ACC112 (cell line): ENCODE results near the gene TTPAL.

Source experiments
- H2AFZ ChIP-seq: fragments of 200-600 bp; sonication (generic); one replicate; pipeline ENCODE4 v1.6.0; 2017; ENCODE audit warnings: antibody characterized with exemption, low read length; ENCODE audit not compliant: unreplicated experiment
- H3K27ac ChIP-seq: fragments of 200-600 bp; sonication (generic); 2 replicates; pipeline ENCODE4 v1.5.1; 2014; ENCODE audit warnings: low read depth, mild to moderate bottlenecking, antibody characterized with exemption, low read length, moderate library complexity
- H3K27me3 ChIP-seq: fragments of 200-600 bp; sonication (generic); 2 replicates; pipeline ENCODE4 v1.6.1; 2014; ENCODE audit warnings: mild to moderate bottlenecking, antibody characterized with exemption, low read length, moderate library complexity, mixed read lengths; ENCODE audit not compliant: insufficient read depth
- H3K36me3 ChIP-seq: fragments of 200-600 bp; sonication (generic); 2 replicates; pipeline ENCODE4 v1.6.1; 2016; ENCODE audit warnings: mild to moderate bottlenecking, antibody characterized with exemption, low read length, moderate library complexity, mixed read lengths; ENCODE audit not compliant: insufficient read depth
- H3K4me1 ChIP-seq: fragments of 200-600 bp; sonication (generic); one replicate; pipeline ENCODE4 v1.6.1; 2016; ENCODE audit warnings: low read length, mixed read lengths; ENCODE audit not compliant: insufficient read depth, unreplicated experiment, control insufficient read depth
- H3K4me3 ChIP-seq: fragments of 200-600 bp; sonication (generic); 2 replicates; pipeline ENCODE4 v1.5.1; 2014; ENCODE audit warnings: mild to moderate bottlenecking, low read depth, low read length
- H3K79me2 ChIP-seq: fragments of 200-600 bp; sonication (generic); one replicate; pipeline ENCODE4 v1.6.0; 2016; ENCODE audit warnings: low read length; ENCODE audit not compliant: control insufficient read depth, unreplicated experiment, insufficient read depth

The TTPAL gene

DNA sequence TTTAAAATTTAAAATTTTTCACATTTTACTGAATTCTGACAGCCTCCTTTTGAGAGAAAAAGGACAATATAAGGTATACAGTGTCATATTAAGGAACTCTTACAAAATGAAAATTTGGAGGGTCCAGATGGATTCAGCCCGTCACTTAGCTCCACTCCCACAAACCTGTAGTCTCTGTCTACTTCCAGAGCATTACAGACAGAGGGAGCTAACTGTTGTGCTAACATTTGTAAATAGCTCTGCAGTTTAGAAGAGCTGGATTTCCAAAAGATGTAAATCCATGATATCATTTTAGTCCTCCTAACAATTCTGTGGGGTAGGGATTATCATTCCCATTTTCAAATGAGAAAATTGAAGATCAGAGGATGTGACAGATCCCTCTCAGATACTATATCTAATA is 62.3 kb downstream of the TTPAL start:
- Histone ChIP-seq H3K27me3 (no peaks in the 10 kb centered on the region), H3K79me2 (peaks cover 6% of the 10 kb centered on the region), H3K36me3 (no peaks in the 10 kb centered on the region), H3K4me3 (no peak overlapping the region), H3K27ac (no peak overlapping the region), H3K4me1 (peaks cover 10% of the 10 kb centered on the region), H2AFZ (no peak overlapping the region)

DNA sequence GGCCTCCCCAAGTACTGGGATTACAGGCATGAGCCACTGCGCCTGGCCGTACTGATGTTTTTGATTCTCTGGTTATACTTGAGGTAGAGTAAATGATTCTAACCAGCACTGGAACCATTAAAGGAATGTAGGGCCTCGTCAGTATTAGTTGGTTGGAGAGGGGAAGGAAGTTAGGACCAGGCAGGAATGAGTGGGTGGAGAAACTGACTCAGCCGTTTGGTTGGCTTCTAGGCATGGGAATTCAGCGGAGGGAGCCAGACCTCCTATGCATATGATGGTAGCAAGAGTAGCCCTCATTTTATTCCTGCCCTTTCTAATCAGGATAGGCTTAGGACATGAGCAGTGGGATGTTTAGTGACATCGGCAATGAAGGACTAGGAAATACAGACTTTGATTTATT is 65.2 kb downstream of the TTPAL start:
- H3K27me3 ChIP-seq: no peaks in the 10 kb centered on the region
- peaks cover 9% of the 10 kb centered on the region for H3K4me1 ChIP-seq
- H3K79me2 ChIP-seq: no peaks in the 10 kb centered on the region
- peak overlapping the region; percentile 3 for H2AFZ ChIP-seq
- no peaks in the 10 kb centered on the region for H3K36me3 ChIP-seq
- H3K4me3 ChIP-seq: no peak overlapping the region
- peak overlapping the region; percentile 38 for H3K27ac ChIP-seq

DNA sequence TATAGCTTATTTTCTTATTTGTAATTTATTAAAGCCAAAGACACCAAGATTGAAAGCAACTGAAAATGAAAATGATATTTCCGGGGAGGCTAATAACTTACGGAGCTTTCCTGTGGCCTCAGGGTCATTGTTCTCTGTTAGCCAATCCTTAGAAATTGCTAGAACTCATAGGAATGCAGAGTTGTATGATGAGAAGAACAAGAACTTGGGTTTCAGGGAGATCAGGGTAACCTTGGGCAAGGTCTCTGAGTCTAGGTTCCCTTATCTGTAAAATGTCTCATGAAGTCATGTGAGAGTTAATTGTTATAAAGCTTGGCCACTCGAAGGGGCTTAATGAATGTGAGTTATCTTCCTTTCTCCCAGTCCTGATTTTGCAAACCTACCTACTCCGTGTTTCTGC is 66.3 kb downstream of the TTPAL start:
- Histone ChIP-seq H3K4me1 (peaks cover 9% of the 10 kb centered on the region), H3K4me3 (peak overlapping the region; percentile 18; the same call in 1 of the 2 replicates), H3K36me3 (no peaks in the 10 kb centered on the region), H3K79me2 (no peaks in the 10 kb centered on the region), H3K27ac (peak overlapping the region; percentile 16; the same call in 1 of the 2 replicates), H2AFZ (peak overlapping the region; percentile 64), H3K27me3 (no peaks in the 10 kb centered on the region)

DNA sequence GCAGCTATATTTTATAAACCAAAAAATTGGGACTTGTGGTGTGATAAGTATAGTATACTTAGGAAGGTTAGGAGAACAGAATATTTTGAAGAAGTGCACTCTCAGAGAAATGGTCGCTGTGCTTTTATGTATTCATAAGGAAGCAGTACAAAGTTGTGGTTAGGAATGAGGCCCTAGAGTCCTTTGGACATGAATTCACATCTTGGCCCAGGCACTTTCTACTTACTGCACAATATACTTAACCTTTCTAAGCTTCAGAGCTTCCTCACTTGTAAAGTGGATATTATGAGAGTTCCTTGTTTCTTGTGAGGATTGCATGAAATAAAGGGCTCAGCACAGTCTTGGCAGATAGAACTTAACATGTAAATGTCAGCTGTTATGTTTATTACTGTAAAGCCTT is 67.2 kb downstream of the TTPAL start:
- H3K27ac ChIP-seq: no peak overlapping the region
- H2AFZ ChIP-seq: no peak overlapping the region
- peaks cover 9% of the 10 kb centered on the region for H3K4me1 ChIP-seq
- no peaks in the 10 kb centered on the region for H3K79me2 ChIP-seq
- H3K4me3 ChIP-seq: no peak overlapping the region
- no peaks in the 10 kb centered on the region for H3K36me3 ChIP-seq
- H3K27me3 ChIP-seq: no peaks in the 10 kb centered on the region

DNA sequence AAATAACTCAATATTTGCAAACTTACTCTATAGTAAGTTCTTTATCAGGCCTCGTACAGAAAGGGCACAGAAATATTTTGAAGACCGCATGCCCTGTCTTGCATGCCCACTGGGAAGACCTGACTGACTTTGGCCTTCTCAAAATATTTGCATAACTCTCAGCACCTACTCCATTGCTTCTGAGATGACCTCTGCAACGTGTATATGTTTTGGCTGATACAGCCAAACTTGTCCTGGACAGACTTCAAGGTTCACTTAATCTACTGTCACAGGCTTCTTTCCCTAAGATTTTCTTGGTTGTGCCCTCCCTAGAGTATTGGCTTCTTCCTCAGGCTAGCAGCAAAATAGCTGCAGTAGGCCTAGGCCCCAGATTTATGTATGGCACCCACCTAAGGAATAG is 67.7 kb downstream of the TTPAL start:
- Histone ChIP-seq H2AFZ (no peak overlapping the region), H3K4me1 (peaks cover 14% of the 10 kb centered on the region), H3K36me3 (no peaks in the 10 kb centered on the region), H3K27me3 (no peaks in the 10 kb centered on the region), H3K4me3 (no peak overlapping the region), H3K79me2 (no peaks in the 10 kb centered on the region), H3K27ac (no peak overlapping the region)
